ENCODE data around the gene ARL4C.

ARL4C gene

GRCh38 chr2:234462218-234462992 lies 34.5 kb downstream of the ARL4C start:
- Histone ChIP-seq H3K4me1 (ENCODE audit: insufficient read depth, low read length, poor library complexity, severe bottlenecking) (peaks cover 15% of the 10 kb centered on the region), H3K27me3 (ENCODE audit: insufficient read depth, low read length, poor library complexity, severe bottlenecking) (no peaks in the 10 kb centered on the region), H3F3A (ENCODE audit: low read depth) (no peaks in the 10 kb centered on the region), H3K9ac (ENCODE audit: low read depth, low read length, poor library complexity, severe bottlenecking) (no peak overlapping the region), H3K36me3 (ENCODE audit: insufficient read depth, low read length) (no peaks in the 10 kb centered on the region), H3K9me2 (replicated peaks; ENCODE audit: low read depth, low read length) (no peaks in the 10 kb centered on the region), H2AFZ (ENCODE audit: low read length) (no peak overlapping the region), H3K4me3 (ENCODE audit: low read length, poor library complexity, severe bottlenecking) (no peak overlapping the region), H3K79me2 (ENCODE audit: insufficient read depth, low read length) (no peaks in the 10 kb centered on the region), H3K9me3 (ENCODE audit: insufficient read depth, low read depth, low read length) (no peaks in the 10 kb centered on the region), H4K20me1 (ENCODE audit: insufficient read depth, low read length, poor library complexity, severe bottlenecking) (no peaks in the 10 kb centered on the region), H3K4me2 (ENCODE audit: low read depth, low read length, poor library complexity, severe bottlenecking) (no peak overlapping the region)
- TF ChIP-seq CTCF (conservative IDR thresholded peaks at IDR 0.05; ENCODE audit: low read length) (no peak), EZH2phosphoT487 (IDR thresholded peaks at IDR 0.05; ENCODE audit: borderline replicate concordance) (no peak)

- Histone ChIP-seq H3K27me3 (ENCODE audit: insufficient read depth, low read length, poor library complexity, severe bottlenecking) (no peaks in the 10 kb centered on the region), H4K20me1 (ENCODE audit: insufficient read depth, low read length, poor library complexity, severe bottlenecking) (no peaks in the 10 kb centered on the region), H3K4me1 (ENCODE audit: insufficient read depth, low read length, poor library complexity, severe bottlenecking) (peaks cover 15% of the 10 kb centered on the region), H3K79me2 (ENCODE audit: insufficient read depth, low read length) (no peaks in the 10 kb centered on the region), H3K4me2 (ENCODE audit: low read depth, low read length, poor library complexity, severe bottlenecking) (peak overlapping the region; percentile 10), H3K9ac (ENCODE audit: low read depth, low read length, poor library complexity, severe bottlenecking) (no peak overlapping the region), H3K9me2 (replicated peaks; ENCODE audit: low read depth, low read length) (no peaks in the 10 kb centered on the region), H3K36me3 (ENCODE audit: insufficient read depth, low read length) (no peaks in the 10 kb centered on the region), H3K4me3 (ENCODE audit: low read length, poor library complexity, severe bottlenecking) (no peak overlapping the region), H2AFZ (ENCODE audit: low read length) (peak overlapping the region; percentile 1; the same call in 1 of the 2 replicates), H3F3A (ENCODE audit: low read depth) (no peaks in the 10 kb centered on the region), H3K9me3 (ENCODE audit: insufficient read depth, low read depth, low read length) (no peaks in the 10 kb centered on the region)
- TF ChIP-seq EZH2phosphoT487 (IDR thresholded peaks at IDR 0.05; ENCODE audit: borderline replicate concordance) (no peak), CTCF (conservative IDR thresholded peaks at IDR 0.05; ENCODE audit: low read length) (no peak)
Measured at GRCh38 chr2:234459401-234460009, 37.4 kb downstream of the ARL4C start.

- H3K79me2 ChIP-seq (ENCODE audit: insufficient read depth, low read length): no peaks in the 10 kb centered on the region
- H3K9ac ChIP-seq (ENCODE audit: low read depth, low read length, poor library complexity, severe bottlenecking): no peak overlapping the region
- peak overlapping the region; percentile 10 for H3K4me2 ChIP-seq (ENCODE audit: low read depth, low read length, poor library complexity, severe bottlenecking)
- TF ChIP-seq CTCF (conservative IDR thresholded peaks at IDR 0.05; ENCODE audit: low read length) (no peak), EZH2phosphoT487 (IDR thresholded peaks at IDR 0.05; ENCODE audit: borderline replicate concordance) (no peak)
- H3K4me1 ChIP-seq (ENCODE audit: insufficient read depth, low read length, poor library complexity, severe bottlenecking): peaks cover 22% of the 10 kb centered on the region
- no peak overlapping the region for H2AFZ ChIP-seq (ENCODE audit: low read length)
- no peak overlapping the region for H3K4me3 ChIP-seq (ENCODE audit: low read length, poor library complexity, severe bottlenecking)
- no peaks in the 10 kb centered on the region for H3K9me3 ChIP-seq (ENCODE audit: insufficient read depth, low read depth, low read length)
- H3K36me3 ChIP-seq (ENCODE audit: insufficient read depth, low read length): no peaks in the 10 kb centered on the region
- H3K9me2 ChIP-seq (replicated peaks; ENCODE audit: low read depth, low read length): no peaks in the 10 kb centered on the region
- H3K27me3 ChIP-seq (ENCODE audit: insufficient read depth, low read length, poor library complexity, severe bottlenecking): no peaks in the 10 kb centered on the region
- no peaks in the 10 kb centered on the region for H3F3A ChIP-seq (ENCODE audit: low read depth)
- no peaks in the 10 kb centered on the region for H4K20me1 ChIP-seq (ENCODE audit: insufficient read depth, low read length, poor library complexity, severe bottlenecking)
Measured at GRCh38 chr2:234458466-234458865, 38.4 kb downstream of the ARL4C start.
